AG08396 (cell line): ENCODE measurements around the gene GPR153.
A peak's percentile ranks its signal among the peaks of the same experiment; 100 is the strongest.
"Not testable (repeated sequence)": the region's sequence is repeated elsewhere in the genome, so short reads cannot be mapped to it uniquely, and the experiment has no call there.

Experiments
- DNase-seq: peaks from one replicate; pipeline ENCODE4 v3.0.0; 2012; ENCODE audit warnings: low spot score, mixed read lengths

Gene GPR153

GRCh38 chr1:6260961-6261614 lies at the start of gene GPR153:
Gene GPR153 (minus strand): TSS chr1:6261098. CDS start chr1:6254905, 6,193 bp downstream.
- peak; percentile 86 for DNase-seq

- DNase-seq: no peak
These were observed 49.4 kb upstream of the GPR153 start for GRCh38 chr1:6310116-6310848.

GRCh38 chr1:6309564-6309963 lies 48.7 kb upstream of the GPR153 start:
- DNase-seq: no peak

GRCh38 chr1:6308449-6308848 lies 47.6 kb upstream of the GPR153 start:
- DNase-seq: no peak

- DNase-seq: not testable (repeated sequence)
These were observed 46.8 kb upstream of the GPR153 start for GRCh38 chr1:6307682-6308081.

DNA sequence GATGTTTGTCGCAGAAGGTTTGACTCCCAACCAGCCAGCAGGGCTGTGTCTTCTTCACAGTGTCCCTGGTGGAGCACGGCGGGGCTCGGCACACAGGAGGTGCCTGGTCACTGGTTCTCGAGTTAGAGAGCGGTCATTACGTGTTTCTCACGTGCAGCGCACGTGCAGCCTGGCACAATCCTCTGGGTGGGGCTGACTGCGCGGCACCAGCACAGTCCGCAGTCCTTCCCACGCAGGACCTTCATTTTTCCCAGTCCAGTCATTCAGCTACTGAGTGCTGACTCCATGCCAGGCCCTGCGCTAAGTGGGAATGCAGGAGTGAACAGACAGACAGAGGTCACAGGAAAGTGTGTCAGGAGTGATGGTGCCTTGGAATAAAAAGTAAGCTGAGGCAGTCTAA lies 46.2 kb upstream of the GPR153 start:
- DNase-seq: no peak

DNA sequence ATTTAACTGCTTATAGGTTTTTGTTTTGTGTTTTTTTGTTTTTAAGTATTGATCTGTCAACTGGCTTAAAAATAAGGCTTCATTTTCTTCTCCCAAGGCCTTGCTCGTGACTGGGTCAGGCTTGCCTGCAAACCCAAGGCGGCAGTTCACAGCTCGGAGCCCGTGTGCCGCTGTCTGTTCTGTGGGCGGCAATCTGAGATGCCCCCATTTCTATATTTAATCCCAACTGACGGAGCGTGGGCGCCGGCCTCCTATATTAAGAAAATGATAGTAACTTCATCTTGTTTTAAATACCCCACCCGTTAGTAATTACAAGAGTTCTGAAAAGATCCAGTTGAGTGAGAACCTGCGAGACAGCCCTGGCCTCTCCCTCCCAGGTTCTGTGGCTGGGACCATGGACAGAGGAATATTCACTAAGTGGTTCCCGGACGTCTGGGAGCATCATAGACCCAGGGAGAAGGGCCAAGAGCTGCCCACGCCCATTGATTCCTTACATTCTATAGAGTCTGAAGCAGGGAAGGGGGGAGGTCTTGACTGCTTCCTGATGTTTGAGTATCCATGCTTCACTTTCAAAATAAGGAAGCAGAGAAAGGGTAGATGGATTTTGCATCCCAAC lies 42.6 kb upstream of the GPR153 start:
- DNase-seq: no peak

- no peak for DNase-seq
These were observed 41.7 kb upstream of the GPR153 start for GRCh38 chr1:6302568-6302967.

- DNase-seq: no peak
These were observed 40.6 kb upstream of the GPR153 start for GRCh38 chr1:6301526-6301925.

DNA sequence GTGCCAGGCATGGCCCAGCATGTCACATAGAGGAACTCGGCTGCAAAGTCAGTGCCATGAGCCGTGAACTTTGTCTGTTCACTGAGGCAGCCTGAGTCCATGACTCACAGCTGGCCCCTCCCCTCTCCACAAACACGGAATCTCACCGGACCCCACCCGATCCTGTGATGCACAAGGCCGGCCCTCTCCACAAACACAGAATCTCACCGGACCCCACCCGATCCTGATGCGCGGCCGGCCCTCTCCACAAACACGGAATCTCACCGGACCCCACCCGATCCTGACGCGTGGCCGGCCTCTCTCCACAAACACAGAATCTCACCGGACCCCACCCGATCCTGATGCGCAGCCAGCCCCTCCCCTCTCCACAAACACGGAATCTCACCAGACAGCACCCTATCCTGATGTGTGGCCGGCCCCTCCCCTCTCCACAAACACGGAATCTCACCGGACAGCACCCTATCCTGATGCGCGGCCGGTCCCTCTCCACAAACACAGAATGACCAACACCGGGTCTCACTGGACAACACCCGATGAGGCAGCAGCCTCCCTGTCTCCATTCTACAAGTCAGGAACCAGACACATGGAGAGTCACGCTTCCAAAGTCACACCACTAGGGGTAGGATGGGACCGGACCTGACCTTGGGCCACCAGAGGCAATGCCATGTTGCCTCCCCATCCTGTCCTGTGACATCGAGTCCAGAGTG lies 39.6 kb upstream of the GPR153 start:
- DNase-seq: no peak

- no peak for DNase-seq
These were observed 38.8 kb upstream of the GPR153 start for GRCh38 chr1:6299557-6300165.

GRCh38 chr1:6298940-6299465 lies 38.1 kb upstream of the GPR153 start:
- DNase-seq: no peak

DNA sequence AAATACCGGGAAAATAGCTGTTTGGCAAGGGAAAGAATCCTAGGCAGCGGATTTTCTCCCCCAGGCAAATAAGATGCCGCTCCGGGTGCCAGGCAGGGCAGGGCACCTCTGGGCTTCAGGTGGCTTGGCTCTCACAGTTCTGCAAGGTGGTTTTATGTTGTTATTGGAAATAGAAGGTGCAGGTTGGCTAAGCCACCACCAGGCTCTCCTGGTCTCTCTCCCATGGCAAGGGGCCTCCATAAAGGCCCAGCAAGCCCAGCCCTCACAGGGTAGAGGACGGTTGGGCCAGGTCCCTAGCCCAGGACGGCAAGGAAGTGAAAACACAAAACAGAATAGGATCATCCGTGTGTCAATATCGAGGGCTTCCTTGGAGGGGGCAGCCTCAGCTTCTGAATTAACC lies 37.6 kb upstream of the GPR153 start:
- no peak for DNase-seq

GRCh38 chr1:6295910-6296309 lies 35.0 kb upstream of the GPR153 start:
- DNase-seq: no peak

DNA sequence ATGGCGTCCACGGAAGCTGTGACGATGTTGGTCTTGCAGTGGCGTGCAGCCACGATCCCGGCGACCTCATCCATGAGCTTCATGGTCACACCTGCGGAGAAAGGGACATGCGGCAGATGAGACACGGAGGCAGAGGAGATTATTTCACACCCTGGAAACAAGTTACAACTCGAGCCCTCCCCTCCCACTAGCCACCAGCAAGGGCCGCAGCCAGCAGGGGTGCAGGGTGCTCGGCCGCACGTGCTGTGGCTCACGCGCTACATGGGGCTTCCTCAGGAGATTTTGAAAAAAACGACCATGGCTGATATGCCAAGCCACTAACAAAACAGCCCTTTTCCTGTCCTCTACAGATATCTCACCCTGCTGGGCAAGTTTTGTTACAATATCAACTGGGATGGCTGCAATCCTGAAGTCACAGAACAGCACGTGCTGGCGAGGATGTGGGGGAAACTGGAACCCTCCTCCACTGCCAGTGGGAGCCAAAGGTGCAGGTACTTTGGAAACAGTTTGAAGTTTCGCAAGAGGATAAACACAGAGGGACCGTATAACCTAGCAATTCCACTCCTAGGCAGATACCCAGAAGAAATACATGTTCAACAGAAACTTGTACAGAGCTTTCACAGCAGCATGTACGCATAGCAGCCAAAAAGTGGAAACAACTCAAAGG lies 34.1 kb upstream of the GPR153 start:
- DNase-seq: no peak

DNA sequence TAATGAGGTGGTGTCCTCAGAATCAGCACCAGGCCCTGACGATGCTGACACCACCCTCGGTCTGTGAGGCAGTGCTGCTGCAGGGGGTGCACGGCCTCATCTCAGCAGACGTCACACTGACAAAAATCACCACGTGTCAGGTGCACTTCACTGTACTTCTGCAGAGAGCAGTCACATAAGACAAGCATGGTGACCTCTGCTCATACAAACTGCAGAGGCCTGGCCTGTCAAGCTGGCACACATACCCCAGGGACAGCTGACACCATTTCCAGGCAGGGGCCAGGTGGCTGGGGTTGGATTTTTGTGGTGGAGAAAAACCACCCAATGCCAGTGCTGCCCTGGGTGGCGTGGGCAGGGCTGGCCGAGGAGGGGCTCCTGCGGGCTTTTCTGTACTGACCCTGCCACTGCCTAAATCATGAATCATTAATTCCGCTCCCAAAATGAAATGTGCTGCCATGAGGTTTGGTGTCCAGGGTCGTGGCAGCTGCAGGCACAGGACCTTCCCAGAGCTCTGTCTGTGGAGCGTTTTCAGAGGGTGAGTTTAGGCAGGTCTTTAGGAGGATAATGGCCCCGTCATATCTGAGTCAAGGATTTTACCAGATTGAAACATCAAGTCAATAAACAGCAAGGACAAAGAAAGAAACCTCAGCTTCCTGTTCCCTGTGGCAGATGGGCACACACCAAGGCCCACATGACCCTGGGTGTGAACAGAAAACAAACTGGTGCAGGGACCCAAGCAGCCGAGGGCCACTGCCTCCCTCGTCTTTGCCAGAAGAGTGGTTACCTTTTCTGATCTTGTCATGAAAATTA lies 33.4 kb upstream of the GPR153 start:
- DNase-seq: no peak

- DNase-seq: no peak
These were observed 31.2 kb upstream of the GPR153 start for GRCh38 chr1:6292102-6292501.

- no peak for DNase-seq
These were observed 27.8 kb upstream of the GPR153 start for GRCh38 chr1:6288665-6289064.

GRCh38 chr1:6288026-6288425 lies 27.1 kb upstream of the GPR153 start:
- DNase-seq: no peak

- DNase-seq: no peak
These were observed 26.6 kb upstream of the GPR153 start for GRCh38 chr1:6287431-6287886.
